ENCODE data around the gene LANCL1. TPM values are rescaled to one million over a fixed set of nuclear protein-coding genes. Genes with fewer than 3 reads are reported as not detected.

Gene LANCL1
- total RNA-seq, 1 experiment from 2014 or later = 18.8 TPM

DNA sequence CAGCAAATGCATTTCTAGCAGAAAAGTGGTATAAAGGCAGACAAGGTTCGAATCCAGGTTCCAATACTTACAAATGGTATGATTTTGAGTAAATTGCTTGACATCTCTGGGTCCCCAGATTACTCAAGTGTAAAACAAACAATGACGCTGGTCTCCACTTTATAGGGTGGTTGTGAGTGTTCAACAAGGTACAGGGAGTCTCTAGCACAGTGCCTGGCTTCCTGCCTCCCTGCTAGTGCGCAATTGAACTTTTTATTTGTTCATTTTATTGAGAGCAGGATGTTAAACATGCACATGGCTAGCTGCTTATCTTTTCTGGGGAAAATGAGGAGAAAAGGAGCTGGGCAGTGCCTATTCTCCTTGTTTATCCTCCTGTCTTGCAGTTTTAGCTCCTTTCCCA is 86.7 kb downstream of the LANCL1 start:
- no peak for DNase-seq
- no peaks in the 10 kb centered on the region for H3K27me3 ChIP-seq (ENCODE audit: control insufficient read depth, insufficient read depth, low read length)
- no peak overlapping the region for H3K4me3 ChIP-seq (ENCODE audit: insufficient read depth, low read depth, low read length)
- H3K36me3 ChIP-seq (replicated peaks; ENCODE audit: control insufficient read depth, insufficient read depth, low read length) = no peaks in the 10 kb centered on the region

- H3K27me3 ChIP-seq (ENCODE audit: control insufficient read depth, insufficient read depth, low read length) = no peaks in the 10 kb centered on the region
- no peak for DNase-seq
- no peak overlapping the region for H3K4me3 ChIP-seq (ENCODE audit: insufficient read depth, low read depth, low read length)
- no peaks in the 10 kb centered on the region for H3K36me3 ChIP-seq (replicated peaks; ENCODE audit: control insufficient read depth, insufficient read depth, low read length)
Measured at GRCh38 chr2:210388148-210388547, 88.4 kb downstream of the LANCL1 start.

DNA sequence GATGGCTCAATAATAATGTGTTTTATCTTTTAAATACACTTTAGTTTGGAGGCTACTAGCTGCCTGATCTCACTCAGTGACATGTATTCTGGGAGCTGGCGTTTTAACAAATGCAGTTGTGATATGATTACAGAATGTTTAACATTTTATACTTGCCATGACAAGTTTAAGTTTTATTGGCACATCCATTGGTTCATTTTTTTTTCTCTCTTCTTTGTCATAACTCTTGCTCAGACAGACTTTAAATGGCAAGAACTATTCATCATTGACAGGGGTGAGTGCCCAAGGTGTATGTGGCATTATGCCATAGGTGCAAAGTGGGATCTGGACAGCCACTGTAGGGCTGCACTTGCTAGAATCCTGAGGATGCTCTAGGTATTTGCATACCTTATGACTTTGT is 89.5 kb downstream of the LANCL1 start:
- H3K36me3 ChIP-seq (replicated peaks; ENCODE audit: control insufficient read depth, insufficient read depth, low read length) = no peaks in the 10 kb centered on the region
- H3K27me3 ChIP-seq (ENCODE audit: control insufficient read depth, insufficient read depth, low read length) = no peaks in the 10 kb centered on the region
- DNase-seq = no peak
- H3K4me3 ChIP-seq (ENCODE audit: insufficient read depth, low read depth, low read length) = no peak overlapping the region

Other genes with a start within 250 kb of the LANCL1 start
- not detected in 2 replicates for gene MYL1, start 161.6 kb downstream of the LANCL1 start, total RNA-seq (2014; rRNA removed; shearing (Covaris generic))
- gene CPS1, start 79.8 kb upstream of the LANCL1 start, total RNA-seq (2014; rRNA removed; shearing (Covaris generic)) = 3.1 and 6.3 TPM in 2 replicates

Data from H7 (cell line).